ENCODE measurements around the gene STXBP6. TPM values are rescaled to one million over a fixed set of nuclear protein-coding genes. Genes with fewer than 3 reads are reported as not detected.

Gene STXBP6
- total RNA-seq, 1 donor from 2014 or later, result 11.0 TPM

DNA sequence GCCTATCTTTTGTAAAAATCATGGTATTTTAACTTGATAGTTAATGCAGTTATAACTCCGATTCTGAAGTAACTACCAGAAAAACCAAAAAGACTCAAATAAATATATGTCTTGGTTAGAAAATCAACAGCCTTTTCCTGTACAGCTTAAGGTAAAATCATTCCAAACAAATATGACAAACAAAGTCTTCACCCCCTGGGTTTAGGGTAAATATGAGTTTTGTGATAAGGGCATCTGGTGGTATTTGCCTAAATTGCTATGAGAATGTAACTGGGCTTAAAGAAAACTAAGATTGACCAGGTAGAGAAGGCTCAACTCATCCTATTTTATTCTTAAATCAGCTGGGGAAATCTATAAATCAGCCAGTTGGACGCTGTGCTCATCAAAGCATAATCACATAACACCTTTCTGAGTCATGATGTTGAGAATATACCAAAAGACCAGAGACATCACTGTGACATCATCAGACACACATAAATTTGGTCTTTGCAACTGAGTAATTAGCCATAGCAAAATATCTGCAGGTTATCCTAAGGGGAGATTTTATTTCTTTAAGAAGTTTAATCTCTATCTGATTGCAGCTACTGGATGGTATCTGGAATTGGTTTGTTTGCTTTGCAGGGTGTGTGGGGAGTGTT is 133.9 kb downstream of the STXBP6 start:
- Histone ChIP-seq H3K27ac (no peak overlapping the region), H3F3A (ENCODE audit: low read depth) (no peaks in the 10 kb centered on the region), H3K79me2 (ENCODE audit: low read depth) (no peaks in the 10 kb centered on the region), H3K9me3 (ENCODE audit: low read depth) (no peaks in the 10 kb centered on the region), H3K9ac (no peak overlapping the region), H3K4me1 (no peaks in the 10 kb centered on the region), H3K4me3 (no peak overlapping the region), H3K4me2 (no peak overlapping the region), H3K36me3 (no peaks in the 10 kb centered on the region), H3K27me3 (no peaks in the 10 kb centered on the region), H4K20me1 (ENCODE audit: low read depth) (no peaks in the 10 kb centered on the region), H2AFZ (replicated peaks) (no peak overlapping the region)
- Mint-ChIP-seq H3K36me3 (no peaks in the 10 kb centered on the region), H3K4me1 (no peaks in the 10 kb centered on the region), H3K4me3 (no peak overlapping the region), H3K27ac (no peak overlapping the region), H3K9me3 (no peaks in the 10 kb centered on the region), H3K27me3 (ENCODE audit: insufficient read depth, low read depth) (no peaks in the 10 kb centered on the region)
- no peak for DNase-seq (ENCODE audit: low spot score)
- TF ChIP-seq EZH2phosphoT487 (IDR thresholded peaks at IDR 0.05) (no peak), EZH2 (IDR thresholded peaks at IDR 0.05) (no peak), CTCF (IDR thresholded peaks at IDR 0.05) (no peak)

- no peaks in the 10 kb centered on the region for H3K27me3 ChIP-seq
- no peaks in the 10 kb centered on the region for H3F3A ChIP-seq (ENCODE audit: low read depth)
- H3K79me2 ChIP-seq (ENCODE audit: low read depth), result no peaks in the 10 kb centered on the region
- no peak for DNase-seq (ENCODE audit: low spot score)
- no peak overlapping the region for H2AFZ ChIP-seq (replicated peaks)
- TF ChIP-seq EZH2 (IDR thresholded peaks at IDR 0.05) (no peak), EZH2phosphoT487 (IDR thresholded peaks at IDR 0.05) (no peak), CTCF (IDR thresholded peaks at IDR 0.05) (no peak)
- no peaks in the 10 kb centered on the region for H3K4me1 ChIP-seq
- H3K9me3 Mint-ChIP-seq, result no peaks in the 10 kb centered on the region
- H3K27ac ChIP-seq, result no peak overlapping the region
- H3K27me3 Mint-ChIP-seq (ENCODE audit: insufficient read depth, low read depth), result no peaks in the 10 kb centered on the region
- no peak overlapping the region for H3K4me3 ChIP-seq
- H3K36me3 ChIP-seq, result no peaks in the 10 kb centered on the region
- no peaks in the 10 kb centered on the region for H3K9me3 ChIP-seq (ENCODE audit: low read depth)
- H3K9ac ChIP-seq, result no peak overlapping the region
- H3K4me1 Mint-ChIP-seq, result no peaks in the 10 kb centered on the region
- H3K4me3 Mint-ChIP-seq, result no peak overlapping the region
- no peak overlapping the region for H3K27ac Mint-ChIP-seq
- no peak overlapping the region for H3K4me2 ChIP-seq
- H3K36me3 Mint-ChIP-seq, result no peaks in the 10 kb centered on the region
- no peaks in the 10 kb centered on the region for H4K20me1 ChIP-seq (ENCODE audit: low read depth)
Measured at GRCh38 chr14:24915403-24915921, 134.5 kb downstream of the STXBP6 start.

- Mint-ChIP-seq H3K27me3 (ENCODE audit: insufficient read depth, low read depth) (no peaks in the 10 kb centered on the region), H3K27ac (no peak overlapping the region), H3K4me3 (no peak overlapping the region), H3K9me3 (no peaks in the 10 kb centered on the region), H3K4me1 (no peaks in the 10 kb centered on the region), H3K36me3 (no peaks in the 10 kb centered on the region)
- Histone ChIP-seq H3K79me2 (ENCODE audit: low read depth) (no peaks in the 10 kb centered on the region), H4K20me1 (ENCODE audit: low read depth) (no peaks in the 10 kb centered on the region), H3K4me3 (no peak overlapping the region), H3K27me3 (no peaks in the 10 kb centered on the region), H3K9me3 (ENCODE audit: low read depth) (no peaks in the 10 kb centered on the region), H3K4me1 (no peaks in the 10 kb centered on the region), H3F3A (ENCODE audit: low read depth) (no peaks in the 10 kb centered on the region), H2AFZ (replicated peaks) (no peak overlapping the region), H3K36me3 (no peaks in the 10 kb centered on the region), H3K9ac (no peak overlapping the region), H3K27ac (no peak overlapping the region), H3K4me2 (no peak overlapping the region)
- no peak for DNase-seq (ENCODE audit: low spot score)
- TF ChIP-seq EZH2 (IDR thresholded peaks at IDR 0.05) (no peak), CTCF (IDR thresholded peaks at IDR 0.05) (no peak), EZH2phosphoT487 (IDR thresholded peaks at IDR 0.05) (no peak)
Measured at GRCh38 chr14:24913746-24914145, 136.2 kb downstream of the STXBP6 start.

All from neural progenitor cell (in vitro differentiated cells).